ENCODE data around the gene EFTUD2. TPM values are rescaled to one million over a fixed set of nuclear protein-coding genes. Genes with fewer than 3 reads are reported as not detected.
"Not testable (repeated sequence)": the region's sequence is repeated elsewhere in the genome, so short reads cannot be mapped to it uniquely, and the experiment has no call there.

Gene EFTUD2
- total RNA-seq (57.0 and 87.0 TPM in 2 replicates), polyA plus RNA-seq (65.2 and 65.6 TPM in 2 replicates)

DNA sequence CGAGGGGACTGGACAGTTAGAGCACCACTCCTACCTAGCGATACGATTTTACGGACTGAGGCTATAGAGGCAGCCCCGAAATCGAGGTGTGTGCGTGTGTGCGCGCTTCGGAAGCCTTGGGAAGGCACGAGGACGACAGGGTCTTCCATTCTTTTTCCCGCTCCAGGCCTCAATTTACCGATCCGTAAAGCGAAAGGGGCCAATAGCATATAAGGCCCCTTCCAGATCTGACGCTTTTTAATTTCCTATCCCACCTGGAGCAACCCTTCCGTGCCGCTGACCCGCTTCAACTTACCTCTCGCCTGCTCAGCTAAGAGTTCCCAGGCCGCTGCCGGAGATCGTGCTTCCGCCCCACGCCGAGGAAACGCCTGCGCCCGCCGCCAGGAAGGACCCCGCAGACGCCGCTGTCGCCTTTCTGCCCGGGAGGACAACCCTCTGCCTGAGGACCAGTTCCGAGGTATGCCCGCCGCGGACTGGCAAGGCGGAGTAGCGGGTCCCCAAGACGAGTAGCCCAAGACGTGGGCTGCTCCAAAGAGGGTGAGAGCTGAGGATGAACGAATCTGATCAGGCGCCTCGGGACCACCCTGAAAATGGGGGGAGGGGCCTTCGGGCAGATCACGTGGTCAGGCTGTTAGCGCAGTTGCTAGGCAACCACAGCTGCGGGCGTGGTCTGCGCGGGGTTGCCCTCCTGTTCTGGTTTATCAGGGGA lies at the start of gene EFTUD2:
Gene EFTUD2, minus strand, starts transcription at position 372 of the 709 bp plus-strand sequence. CDS start 4,924 bp downstream, outside the sequence.
- H2AFZ ChIP-seq: peak within 1 kb of the TSS; percentile 75
- peak within 1 kb of the TSS; percentile 72 for H3K4me2 ChIP-seq
- H3K27me3 ChIP-seq: no peaks in the 10 kb centered on the region
- peak within 1 kb of the TSS; percentile 28 for H3K4me3 ChIP-seq
- no peaks in the 10 kb centered on the region for H3K9me2 ChIP-seq (replicated peaks; ENCODE audit: insufficient read depth)
- H3K79me2 ChIP-seq: peaks cover 43% of the 10 kb centered on the region
- DNase-seq (ENCODE audit: low spot score): peak; percentile 95
- H3K9me3 ChIP-seq (ENCODE audit: low read depth): no peaks in the 10 kb centered on the region
- H3K27ac ChIP-seq: peak within 1 kb of the TSS; percentile 96
- no peaks in the 10 kb centered on the region for H3K36me3 ChIP-seq (replicated peaks; ENCODE audit: insufficient read depth, low read depth)
- TF ChIP-seq EZH2phosphoT487 (IDR thresholded peaks at IDR 0.05; ENCODE audit: low read depth, severe bottlenecking, unreplicated experiment): no peak
- H3K4me1 ChIP-seq (ENCODE audit: insufficient read depth): peaks cover 13% of the 10 kb centered on the region
- under 1% methylated on average over 54 of the region's 54 CpGs for WGBS (ENCODE audit: low lambda C conversion rate, missing lambda C conversion rate)
- H4K20me1 ChIP-seq (ENCODE audit: insufficient read depth, poor library complexity, severe bottlenecking): peaks cover 5% of the 10 kb centered on the region

DNA sequence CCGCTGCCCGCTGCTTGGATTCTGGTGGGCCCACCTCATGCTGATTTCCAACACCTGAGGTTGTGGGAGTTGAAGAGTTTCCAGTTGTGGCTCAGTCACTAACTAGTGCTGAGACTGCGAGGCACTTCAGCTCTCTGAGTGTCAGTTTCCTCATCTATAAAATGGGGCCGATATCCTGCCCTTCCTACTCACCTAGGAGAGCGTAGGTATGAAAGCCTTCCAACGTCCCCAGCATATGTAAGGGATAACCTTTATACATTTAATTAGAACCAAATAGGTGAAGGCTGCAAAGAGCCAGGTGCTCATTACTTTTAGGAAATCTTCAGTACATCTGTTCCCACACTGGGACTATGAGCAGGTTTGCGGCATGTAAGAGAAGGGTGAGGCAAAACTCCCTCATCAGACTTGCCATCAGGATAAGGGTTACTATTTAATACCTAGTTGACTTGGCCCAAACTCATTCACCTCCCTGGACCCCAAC lies 49.1 kb upstream of the EFTUD2 start:
- Histone ChIP-seq H3K4me2 (peak overlapping the region; percentile 91), H3K27me3 (no peaks in the 10 kb centered on the region), H4K20me1 (ENCODE audit: insufficient read depth, poor library complexity, severe bottlenecking) (no peaks in the 10 kb centered on the region), H3K9me3 (ENCODE audit: low read depth) (no peaks in the 10 kb centered on the region), H2AFZ (peak overlapping the region; percentile 54), H3K36me3 (replicated peaks; ENCODE audit: insufficient read depth, low read depth) (no peaks in the 10 kb centered on the region), H3K4me3 (peak overlapping the region; percentile 25), H3K4me1 (ENCODE audit: insufficient read depth) (peaks cover 3% of the 10 kb centered on the region), H3K79me2 (peaks cover 41% of the 10 kb centered on the region), H3K27ac (no peak overlapping the region), H3K9me2 (replicated peaks; ENCODE audit: insufficient read depth) (no peaks in the 10 kb centered on the region)
- 85% methylated on average over 7 of the region's 7 CpGs for WGBS (ENCODE audit: low lambda C conversion rate, missing lambda C conversion rate)
- no peak for DNase-seq (ENCODE audit: low spot score)
- TF ChIP-seq, protein P1, sequence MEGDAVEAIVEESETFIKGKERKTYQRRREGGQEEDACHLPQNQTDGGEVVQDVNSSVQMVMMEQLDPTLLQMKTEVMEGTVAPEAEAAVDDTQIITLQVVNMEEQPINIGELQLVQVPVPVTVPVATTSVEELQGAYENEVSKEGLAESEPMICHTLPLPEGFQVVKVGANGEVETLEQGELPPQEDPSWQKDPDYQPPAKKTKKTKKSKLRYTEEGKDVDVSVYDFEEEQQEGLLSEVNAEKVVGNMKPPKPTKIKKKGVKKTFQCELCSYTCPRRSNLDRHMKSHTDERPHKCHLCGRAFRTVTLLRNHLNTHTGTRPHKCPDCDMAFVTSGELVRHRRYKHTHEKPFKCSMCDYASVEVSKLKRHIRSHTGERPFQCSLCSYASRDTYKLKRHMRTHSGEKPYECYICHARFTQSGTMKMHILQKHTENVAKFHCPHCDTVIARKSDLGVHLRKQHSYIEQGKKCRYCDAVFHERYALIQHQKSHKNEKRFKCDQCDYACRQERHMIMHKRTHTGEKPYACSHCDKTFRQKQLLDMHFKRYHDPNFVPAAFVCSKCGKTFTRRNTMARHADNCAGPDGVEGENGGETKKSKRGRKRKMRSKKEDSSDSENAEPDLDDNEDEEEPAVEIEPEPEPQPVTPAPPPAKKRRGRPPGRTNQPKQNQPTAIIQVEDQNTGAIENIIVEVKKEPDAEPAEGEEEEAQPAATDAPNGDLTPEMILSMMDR (IDR thresholded peaks at IDR 0.05; ENCODE audit: poor library complexity): no peak
- TF ChIP-seq EZH2phosphoT487 (IDR thresholded peaks at IDR 0.05; ENCODE audit: low read depth, severe bottlenecking, unreplicated experiment): no peak
- no peak for TF ChIP-seq EZH2 (IDR thresholded peaks at IDR 0.05; ENCODE audit: borderline replicate concordance)

DNA sequence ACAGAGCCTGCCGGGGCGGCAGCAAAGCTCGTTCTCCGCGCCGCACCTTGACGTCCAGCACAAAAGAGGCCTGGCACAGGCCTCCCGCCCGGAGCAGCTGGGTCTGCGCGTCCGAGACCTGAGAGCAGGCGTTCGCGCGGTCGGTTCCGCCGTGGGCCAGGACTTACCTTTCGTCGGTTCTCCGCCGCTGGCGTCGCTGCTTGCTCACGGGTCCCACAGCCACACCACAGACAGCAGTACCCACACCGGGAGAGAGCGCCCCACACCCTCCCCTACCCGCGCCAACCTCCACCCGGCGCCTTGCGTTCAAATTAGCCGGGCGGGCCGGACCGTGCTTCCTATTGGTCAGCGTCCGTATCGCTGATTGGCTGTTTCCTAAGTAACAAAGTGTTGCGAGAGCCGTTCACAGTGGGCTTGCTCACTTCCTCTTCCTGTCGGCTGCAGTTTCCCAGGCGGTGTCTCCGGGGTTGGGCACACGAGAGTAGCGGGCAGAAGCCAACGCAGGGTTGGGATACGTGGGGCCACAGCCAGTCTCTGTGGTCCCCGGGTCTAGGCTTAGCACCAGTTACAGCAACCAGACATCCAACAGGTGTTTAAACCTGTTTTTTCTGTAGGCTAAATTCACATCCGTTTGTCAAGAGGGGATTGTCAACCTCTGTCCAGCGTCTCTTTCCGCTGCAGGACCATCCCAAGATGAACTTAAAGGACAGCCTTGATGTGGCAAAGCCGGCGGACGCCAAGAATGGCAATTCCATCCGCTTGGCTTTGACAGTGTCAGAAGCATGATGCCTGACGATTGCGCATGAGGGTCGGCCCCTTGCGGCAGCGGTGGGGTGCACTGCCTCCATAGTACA lies 48.4 kb upstream of the EFTUD2 start, which contains the start of gene KIF18B:
Gene KIF18B, minus strand, starts transcription at position 313 of the 854 bp plus-strand sequence. CDS start 11,429 bp downstream, outside the sequence.
- Histone ChIP-seq H3K9me3 (ENCODE audit: low read depth) (no peaks in the 10 kb centered on the region), H3K27ac (peak within 1 kb of the TSS; percentile 2), H3K4me3 (peak within 1 kb of the TSS; percentile 62), H3K9me2 (replicated peaks; ENCODE audit: insufficient read depth) (no peaks in the 10 kb centered on the region), H4K20me1 (ENCODE audit: insufficient read depth, poor library complexity, severe bottlenecking) (no peaks in the 10 kb centered on the region), H3K4me2 (peak within 1 kb of the TSS; percentile 91), H3K36me3 (replicated peaks; ENCODE audit: insufficient read depth, low read depth) (no peaks in the 10 kb centered on the region), H3K27me3 (no peaks in the 10 kb centered on the region), H3K79me2 (peaks cover 44% of the 10 kb centered on the region), H2AFZ (peak within 1 kb of the TSS; percentile 54), H3K4me1 (ENCODE audit: insufficient read depth) (peaks cover 3% of the 10 kb centered on the region)
- WGBS (ENCODE audit: low lambda C conversion rate, missing lambda C conversion rate): 6% methylated on average over 57 of the region's 62 CpGs
- DNase-seq (ENCODE audit: low spot score): peak; percentile 94
- TF ChIP-seq EZH2phosphoT487 (IDR thresholded peaks at IDR 0.05; ENCODE audit: low read depth, severe bottlenecking, unreplicated experiment) (no peak), EZH2 (IDR thresholded peaks at IDR 0.05; ENCODE audit: borderline replicate concordance) (no peak)
- TF ChIP-seq, protein P1 (IDR thresholded peaks at IDR 0.05; ENCODE audit: poor library complexity): no peak

DNA sequence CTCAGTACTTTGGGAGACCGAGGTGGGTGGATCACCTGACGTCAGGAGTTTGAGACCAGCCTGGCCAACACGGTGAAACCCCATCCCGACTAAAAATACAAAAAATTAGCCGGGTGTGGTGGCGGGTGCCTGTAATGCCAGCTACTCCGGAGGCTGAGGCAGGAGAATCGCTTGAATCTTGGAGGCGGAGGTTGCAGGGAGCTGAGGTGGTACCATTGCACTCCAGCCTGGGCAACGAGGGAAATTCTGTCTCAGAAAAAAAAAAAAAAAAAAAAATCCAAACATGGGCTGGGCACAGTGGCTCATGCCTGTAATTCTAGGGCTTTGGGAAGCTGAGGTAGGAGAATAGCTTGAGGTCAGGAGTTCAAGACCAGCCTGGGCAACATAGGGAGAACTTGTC lies 46.4 kb upstream of the EFTUD2 start:
- Histone ChIP-seq H3K4me2 (peak overlapping the region; percentile 91), H3K79me2 (peaks cover 62% of the 10 kb centered on the region)
- H3K36me3 ChIP-seq (replicated peaks; ENCODE audit: insufficient read depth, low read depth); H2AFZ ChIP-seq; H3K9me2 ChIP-seq (replicated peaks; ENCODE audit: insufficient read depth); H3K27me3 ChIP-seq; H3K4me1 ChIP-seq (ENCODE audit: insufficient read depth); H4K20me1 ChIP-seq (ENCODE audit: insufficient read depth, poor library complexity, severe bottlenecking); H3K9me3 ChIP-seq (ENCODE audit: low read depth); H3K27ac ChIP-seq; DNase-seq (ENCODE audit: low spot score); H3K4me3 ChIP-seq: not testable (repeated sequence)
- 94% methylated on average over 10 of the region's 10 CpGs for WGBS (ENCODE audit: low lambda C conversion rate, missing lambda C conversion rate)

All from hepatocyte (in vitro differentiated cells).